ENCODE data around the gene GTPBP10. TPM values are rescaled to one million over a fixed set of nuclear protein-coding genes. Genes with fewer than 3 reads are reported as not detected.

Gene GTPBP10, protein sequence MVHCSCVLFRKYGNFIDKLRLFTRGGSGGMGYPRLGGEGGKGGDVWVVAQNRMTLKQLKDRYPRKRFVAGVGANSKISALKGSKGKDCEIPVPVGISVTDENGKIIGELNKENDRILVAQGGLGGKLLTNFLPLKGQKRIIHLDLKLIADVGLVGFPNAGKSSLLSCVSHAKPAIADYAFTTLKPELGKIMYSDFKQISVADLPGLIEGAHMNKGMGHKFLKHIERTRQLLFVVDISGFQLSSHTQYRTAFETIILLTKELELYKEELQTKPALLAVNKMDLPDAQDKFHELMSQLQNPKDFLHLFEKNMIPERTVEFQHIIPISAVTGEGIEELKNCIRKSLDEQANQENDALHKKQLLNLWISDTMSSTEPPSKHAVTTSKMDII
- total RNA-seq = 10 to 100 TPM; 24.9 to 27.8 (median 26.0) TPM
- long read RNA-seq, donor 1, full-length matches to known transcripts = 3 of 4 reads
- long read RNA-seq, donor 1, partial matches to known transcripts = 0 of 4 reads
- long read RNA-seq, donor 1, other reads (novel, unspliced or antisense) = 1 of 4 reads
- long read RNA-seq, donor 2, full-length matches to known transcripts = 3 of 9 reads
- long read RNA-seq, donor 2, partial matches to known transcripts = 1 of 9 reads
- long read RNA-seq, donor 2, other reads (novel, unspliced or antisense) = 5 of 9 reads

- H3K9me3 ChIP-seq = no peaks in the 10 kb centered on the region
- ATAC-seq (peak; percentile 99), DNase-seq (peak; percentile 96 to 97 (median 97))
- TF ChIP-seq, protein P1, sequence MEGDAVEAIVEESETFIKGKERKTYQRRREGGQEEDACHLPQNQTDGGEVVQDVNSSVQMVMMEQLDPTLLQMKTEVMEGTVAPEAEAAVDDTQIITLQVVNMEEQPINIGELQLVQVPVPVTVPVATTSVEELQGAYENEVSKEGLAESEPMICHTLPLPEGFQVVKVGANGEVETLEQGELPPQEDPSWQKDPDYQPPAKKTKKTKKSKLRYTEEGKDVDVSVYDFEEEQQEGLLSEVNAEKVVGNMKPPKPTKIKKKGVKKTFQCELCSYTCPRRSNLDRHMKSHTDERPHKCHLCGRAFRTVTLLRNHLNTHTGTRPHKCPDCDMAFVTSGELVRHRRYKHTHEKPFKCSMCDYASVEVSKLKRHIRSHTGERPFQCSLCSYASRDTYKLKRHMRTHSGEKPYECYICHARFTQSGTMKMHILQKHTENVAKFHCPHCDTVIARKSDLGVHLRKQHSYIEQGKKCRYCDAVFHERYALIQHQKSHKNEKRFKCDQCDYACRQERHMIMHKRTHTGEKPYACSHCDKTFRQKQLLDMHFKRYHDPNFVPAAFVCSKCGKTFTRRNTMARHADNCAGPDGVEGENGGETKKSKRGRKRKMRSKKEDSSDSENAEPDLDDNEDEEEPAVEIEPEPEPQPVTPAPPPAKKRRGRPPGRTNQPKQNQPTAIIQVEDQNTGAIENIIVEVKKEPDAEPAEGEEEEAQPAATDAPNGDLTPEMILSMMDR (IDR thresholded peaks at IDR 0.05) = peak; percentile 75
- peaks cover 9% of the 10 kb centered on the region for H3K4me1 ChIP-seq (ENCODE audit: low read depth)
- no peaks in the 10 kb centered on the region for H3K36me3 ChIP-seq (ENCODE audit: low read depth)
- intact Hi-C loops (cut with DNase I, micrococcal nuclease) = no loop called here
- H3K4me3 ChIP-seq = peak within 1 kb of the TSS; percentile 71
Measured at GRCh38 chr7:90346336-90347125, at the start of gene GTPBP10. TSS of gene GTPBP10 (plus strand) at chr7:90346716. CDS start at chr7:90346742, 26 bp downstream.

- Histone ChIP-seq H3K4me3 (no peak overlapping the region), H3K36me3 (ENCODE audit: low read depth) (no peaks in the 10 kb centered on the region), H3K4me1 (ENCODE audit: low read depth) (no peaks in the 10 kb centered on the region), H3K9me3 (no peaks in the 10 kb centered on the region)
- DNase-seq = peak in 1 of 3 donors; percentile 37
- TF ChIP-seq, protein P1 (IDR thresholded peaks at IDR 0.05) = peak; percentile 24
- peak; percentile 85 for ATAC-seq
- intact Hi-C loops (cut with DNase I, micrococcal nuclease) = no loop called here
Measured at GRCh38 chr7:90298145-90299038, 48.1 kb upstream of the GTPBP10 start.

DNA sequence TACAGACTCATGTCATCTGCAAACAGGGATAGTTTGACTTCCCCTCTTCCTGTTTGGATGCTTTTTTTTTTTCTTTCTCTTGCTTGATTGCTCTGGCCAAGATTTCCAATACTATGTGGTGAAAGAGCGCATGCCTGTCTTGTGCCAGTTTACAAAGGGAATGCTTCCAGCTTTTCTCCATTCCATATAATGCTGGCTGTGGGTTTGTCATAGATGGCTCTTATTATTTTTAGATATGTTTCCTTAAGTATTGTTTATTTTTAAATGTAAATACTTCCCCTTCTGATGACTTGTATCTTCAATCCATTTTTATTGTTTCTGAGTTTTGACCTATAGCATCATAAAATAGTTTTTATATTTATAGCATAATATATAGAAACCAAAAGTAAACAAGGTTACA, 43.3 kb upstream of the GTPBP10 start:
- peak; percentile 31 for ATAC-seq

GRCh38 chr7:90309872-90310271, 36.6 kb upstream of the GTPBP10 start:
- TF ChIP-seq, protein P1 (IDR thresholded peaks at IDR 0.05) = no peak
- H3K9me3 ChIP-seq = no peaks in the 10 kb centered on the region
- intact Hi-C loops (cut with DNase I, micrococcal nuclease) = no loop called here
- no peak overlapping the region for H3K4me3 ChIP-seq
- no peaks in the 10 kb centered on the region for H3K4me1 ChIP-seq (ENCODE audit: low read depth)
- no peaks in the 10 kb centered on the region for H3K36me3 ChIP-seq (ENCODE audit: low read depth)
- ATAC-seq = no peak
- no peak for DNase-seq

More for the DNA sequence above, 43.3 kb upstream of the GTPBP10 start:
- H3K4me3 ChIP-seq = no peak overlapping the region
- TF ChIP-seq, protein P1 (IDR thresholded peaks at IDR 0.05) = no peak
- no peak for DNase-seq
- H3K36me3 ChIP-seq (ENCODE audit: low read depth) = no peaks in the 10 kb centered on the region
- H3K4me1 ChIP-seq (ENCODE audit: low read depth) = no peaks in the 10 kb centered on the region
- intact Hi-C loops (cut with DNase I, micrococcal nuclease) = no loop called here
- no peaks in the 10 kb centered on the region for H3K9me3 ChIP-seq

- H3K4me3 ChIP-seq = no peak overlapping the region
- ATAC-seq (no peak), DNase-seq (no peak)
- no peaks in the 10 kb centered on the region for H3K36me3 ChIP-seq (ENCODE audit: low read depth)
- TF ChIP-seq, protein P1 (IDR thresholded peaks at IDR 0.05) = no peak
- intact Hi-C loops (cut with DNase I, micrococcal nuclease) = no loop called here
- no peaks in the 10 kb centered on the region for H3K4me1 ChIP-seq (ENCODE audit: low read depth)
- H3K9me3 ChIP-seq = no peaks in the 10 kb centered on the region
Measured at GRCh38 chr7:90311175-90311574, 35.3 kb upstream of the GTPBP10 start.
